Neural cell (in vitro differentiated cells): ENCODE measurements around the gene FAM151B. TPM values are rescaled to one million over a fixed set of nuclear protein-coding genes. Genes with fewer than 3 reads are reported as not detected.

ENCODE experiments used
- H2AFZ ChIP-seq: fragments of 200-600, 300-800 bp; sonication (generic), shearing (Covaris generic); 2 replicates; pipeline ENCODE4 v1.6.0; 2014; ENCODE audit warnings: low read depth, mild to moderate bottlenecking, antibody characterized with exemption, low read length, moderate library complexity
- H3F3A ChIP-seq: fragments of 200-600 bp; shearing (Covaris generic); 2 replicates; pipeline ENCODE4 v1.6.1; 2016; ENCODE audit warnings: mild to moderate bottlenecking, moderate library complexity, mixed read lengths, antibody characterized with exemption, low read length; ENCODE audit not compliant: insufficient read depth, poor library complexity, severe bottlenecking
- H3K27ac ChIP-seq: fragments of 200-600, 300-800 bp; sonication (generic), shearing (Covaris generic); 2 replicates; pipeline ENCODE4 v1.5.1; 2014; ENCODE audit warnings: mild to moderate bottlenecking, low read length, moderate library complexity
- H3K27me3 ChIP-seq: fragments of 300-800, 200-600 bp; sonication (generic), shearing (Covaris generic); 2 replicates; pipeline ENCODE4 v1.6.0; 2014; ENCODE audit warnings: mild to moderate bottlenecking, low read depth, low read length, moderate library complexity; ENCODE audit not compliant: insufficient read depth
- H3K36me3 ChIP-seq: fragments of 300-800, 200-600 bp; sonication (generic), shearing (Covaris generic); 2 replicates; pipeline ENCODE4 v1.5.1; 2014; ENCODE audit warnings: mild to moderate bottlenecking, antibody characterized with exemption, low read length, moderate library complexity; ENCODE audit not compliant: insufficient read depth
- H3K4me2 ChIP-seq: fragments of 300-800, 200-600 bp; sonication (generic), shearing (Covaris generic); 2 replicates; pipeline ENCODE4 v1.6.0; 2014; ENCODE audit warnings: mild to moderate bottlenecking, low read length
- H3K4me3 ChIP-seq: fragments of 300-800, 200-600 bp; sonication (generic), shearing (Covaris generic); 2 replicates; pipeline ENCODE4 v1.5.1; 2014; ENCODE audit warnings: mild to moderate bottlenecking, low read length, moderate library complexity
- H3K79me2 ChIP-seq: fragments of 200-600 bp; shearing (Covaris generic); replicated peaks from 2 replicates; pipeline ENCODE4 v1.6.0; 2014; ENCODE audit warnings: mild to moderate bottlenecking, low read length, moderate library complexity; ENCODE audit not compliant: insufficient read depth
- H3K9ac ChIP-seq: fragments of 300-800, 200-600 bp; sonication (generic), shearing (Covaris generic); 2 replicates; pipeline ENCODE4 v1.6.1; 2016; ENCODE audit warnings: mild to moderate bottlenecking, low read length, mixed read lengths
- H3K9me2 ChIP-seq: fragments of 200-600 bp; shearing (Covaris generic); 2 replicates; pipeline ENCODE4 v1.6.1; 2016; ENCODE audit warnings: mild to moderate bottlenecking, low read length, mixed read lengths; ENCODE audit not compliant: insufficient read depth
- H3K9me3 ChIP-seq: fragments of 200-600, 300-800 bp; sonication (generic), shearing (Covaris generic); 2 replicates; pipeline ENCODE4 v1.6.1; 2016; ENCODE audit warnings: mild to moderate bottlenecking, mixed run types, low read length, moderate library complexity, mixed read lengths
- H4K20me1 ChIP-seq: fragments of 200-600 bp; shearing (Covaris generic); 2 replicates; pipeline ENCODE4 v1.6.1; 2016; ENCODE audit warnings: mild to moderate bottlenecking, mixed run types; ENCODE audit not compliant: insufficient read depth
- EP300 ChIP-seq: fragments of 450-650 bp; conservative IDR thresholded peaks from 2 replicates; pipeline ENCODE4 v1.6.1; 2014; ENCODE audit warnings: antibody characterized with exemption, mild to moderate bottlenecking, moderate library complexity; ENCODE audit not compliant: poor library complexity, severe bottlenecking
- EZH2 ChIP-seq: fragments of 200-600, 300-800 bp; shearing (Covaris generic), sonication (generic); IDR thresholded peaks from 2 replicates; pipeline ENCODE4 v1.6.1; 2014; ENCODE audit warnings: antibody characterized with exemption, low read length, borderline replicate concordance, mild to moderate bottlenecking; ENCODE audit not compliant: insufficient read depth, poor library complexity, severe bottlenecking
- MXI1 ChIP-seq: fragments of 450-650 bp; conservative IDR thresholded peaks from 2 replicates; pipeline ENCODE4 v1.6.1; 2014; ENCODE audit warnings: antibody characterized with exemption, mild to moderate bottlenecking; ENCODE audit not compliant: poor library complexity, severe bottlenecking
- POLR2AphosphoS5 ChIP-seq: IDR thresholded peaks from 2 replicates; pipeline ENCODE4 v1.6.1; 2012
- RAD21 ChIP-seq: fragments of 450-650 bp; conservative IDR thresholded peaks from 2 replicates; pipeline ENCODE4 v1.6.1; 2014; ENCODE audit warnings: antibody characterized with exemption, mild to moderate bottlenecking, moderate library complexity
- SMC3 ChIP-seq: fragments of 450-650 bp; conservative IDR thresholded peaks from 2 replicates; pipeline ENCODE4 v1.6.1; 2014; ENCODE audit warnings: antibody characterized with exemption, mild to moderate bottlenecking, moderate library complexity; ENCODE audit not compliant: poor library complexity
- TAF1 ChIP-seq: IDR thresholded peaks from 2 replicates; pipeline ENCODE4 v1.6.1; 2012; ENCODE audit warnings: low read depth
- polyA plus RNA-seq: library from polyadenylated mRNA; depleted of rRNA; stranded (reverse); fragments of >200 nt; gene quantifications from 2 replicates; pipeline ENCODE4 v1.2.3, GENCODE V29; 2014
- TF ChIP-seq, protein P1 (sequence below): fragments of 450-650 bp; IDR thresholded peaks from 2 replicates; pipeline ENCODE4 v1.5.1; 2014; ENCODE audit warnings: antibody characterized with exemption, mild to moderate bottlenecking, moderate library complexity; ENCODE audit not compliant: poor library complexity, severe bottlenecking
- TF ChIP-seq, protein P2 (sequence below): IDR thresholded peaks from 2 replicates; pipeline ENCODE4 v1.6.1; 2012; ENCODE audit warnings: borderline replicate concordance

Gene FAM151B
- polyA plus RNA-seq, 1 donor from 2014 or later: 3.3 TPM

DNA sequence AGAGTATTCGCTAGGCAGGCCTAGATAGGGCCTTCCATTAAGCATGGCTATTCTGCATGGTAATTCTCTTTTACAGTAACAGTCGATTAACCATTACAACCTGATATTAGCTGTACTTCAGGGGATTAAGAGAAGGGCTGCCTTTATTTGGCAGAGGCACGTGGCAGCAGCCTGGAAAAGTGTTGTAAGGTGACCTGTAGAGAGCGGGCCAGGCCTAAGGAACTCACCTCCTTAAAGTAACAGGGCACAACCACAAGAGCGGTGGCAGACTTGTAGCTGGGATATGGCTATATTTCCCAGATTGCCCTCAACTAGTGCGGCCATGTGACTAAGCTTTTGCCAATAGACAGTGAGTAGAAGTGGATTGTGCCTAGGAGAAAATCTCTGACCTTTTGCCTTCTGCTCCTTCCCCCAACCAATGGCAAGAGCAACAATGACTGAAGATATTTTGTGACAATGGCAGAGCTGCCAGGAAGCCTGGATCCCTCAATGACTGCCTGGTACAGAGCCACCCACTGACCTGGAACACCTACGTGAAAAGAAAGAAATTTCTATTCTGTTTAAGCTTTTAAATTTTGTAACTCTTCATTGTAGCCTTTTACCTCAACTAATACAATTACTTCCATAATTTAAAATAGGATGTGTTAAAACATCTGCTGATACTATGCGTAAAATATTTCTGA lies 101.1 kb downstream of the FAM151B start:
- Histone ChIP-seq H3F3A (no peaks in the 10 kb centered on the region), H2AFZ (no peak overlapping the region)

DNA sequence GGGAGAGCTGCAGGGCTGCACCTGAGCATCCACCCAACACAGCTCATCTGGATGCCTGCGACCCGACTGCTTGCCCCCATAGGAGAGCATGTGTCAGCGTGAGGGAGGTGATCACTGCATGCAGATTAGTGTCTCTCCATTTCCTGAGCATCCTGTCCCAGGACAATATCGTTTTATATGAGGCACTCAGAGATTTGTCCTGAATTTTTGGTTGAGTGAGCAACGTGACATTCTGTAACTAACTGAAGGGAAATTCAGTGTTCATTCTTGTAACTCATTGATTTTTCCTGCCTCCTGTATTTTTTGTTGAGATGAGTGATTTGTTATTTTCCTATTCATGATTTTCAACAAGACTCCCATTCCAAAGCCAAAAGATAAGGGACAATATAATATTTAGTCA lies 102.9 kb downstream of the FAM151B start:
- Histone ChIP-seq H3K4me2 (no peak overlapping the region), H3K9me3 (no peaks in the 10 kb centered on the region), H3K27me3 (no peaks in the 10 kb centered on the region), H3K36me3 (no peaks in the 10 kb centered on the region), H3K4me3 (no peak overlapping the region), H3K9me2 (no peaks in the 10 kb centered on the region), H2AFZ (no peak overlapping the region), H3K9ac (no peak overlapping the region), H3F3A (no peaks in the 10 kb centered on the region), H3K79me2 (no peaks in the 10 kb centered on the region), H4K20me1 (no peaks in the 10 kb centered on the region), H3K27ac (no peak overlapping the region)
- no peak for TF ChIP-seq EZH2
- no peak for TF ChIP-seq SMC3
- TF ChIP-seq MXI1: no peak
- no peak for TF ChIP-seq RAD21
- TF ChIP-seq TAF1: no peak
- TF ChIP-seq, protein P1, sequence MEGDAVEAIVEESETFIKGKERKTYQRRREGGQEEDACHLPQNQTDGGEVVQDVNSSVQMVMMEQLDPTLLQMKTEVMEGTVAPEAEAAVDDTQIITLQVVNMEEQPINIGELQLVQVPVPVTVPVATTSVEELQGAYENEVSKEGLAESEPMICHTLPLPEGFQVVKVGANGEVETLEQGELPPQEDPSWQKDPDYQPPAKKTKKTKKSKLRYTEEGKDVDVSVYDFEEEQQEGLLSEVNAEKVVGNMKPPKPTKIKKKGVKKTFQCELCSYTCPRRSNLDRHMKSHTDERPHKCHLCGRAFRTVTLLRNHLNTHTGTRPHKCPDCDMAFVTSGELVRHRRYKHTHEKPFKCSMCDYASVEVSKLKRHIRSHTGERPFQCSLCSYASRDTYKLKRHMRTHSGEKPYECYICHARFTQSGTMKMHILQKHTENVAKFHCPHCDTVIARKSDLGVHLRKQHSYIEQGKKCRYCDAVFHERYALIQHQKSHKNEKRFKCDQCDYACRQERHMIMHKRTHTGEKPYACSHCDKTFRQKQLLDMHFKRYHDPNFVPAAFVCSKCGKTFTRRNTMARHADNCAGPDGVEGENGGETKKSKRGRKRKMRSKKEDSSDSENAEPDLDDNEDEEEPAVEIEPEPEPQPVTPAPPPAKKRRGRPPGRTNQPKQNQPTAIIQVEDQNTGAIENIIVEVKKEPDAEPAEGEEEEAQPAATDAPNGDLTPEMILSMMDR: no peak
- TF ChIP-seq EP300: no peak
- no peak for TF ChIP-seq POLR2AphosphoS5
- TF ChIP-seq, protein P2, sequence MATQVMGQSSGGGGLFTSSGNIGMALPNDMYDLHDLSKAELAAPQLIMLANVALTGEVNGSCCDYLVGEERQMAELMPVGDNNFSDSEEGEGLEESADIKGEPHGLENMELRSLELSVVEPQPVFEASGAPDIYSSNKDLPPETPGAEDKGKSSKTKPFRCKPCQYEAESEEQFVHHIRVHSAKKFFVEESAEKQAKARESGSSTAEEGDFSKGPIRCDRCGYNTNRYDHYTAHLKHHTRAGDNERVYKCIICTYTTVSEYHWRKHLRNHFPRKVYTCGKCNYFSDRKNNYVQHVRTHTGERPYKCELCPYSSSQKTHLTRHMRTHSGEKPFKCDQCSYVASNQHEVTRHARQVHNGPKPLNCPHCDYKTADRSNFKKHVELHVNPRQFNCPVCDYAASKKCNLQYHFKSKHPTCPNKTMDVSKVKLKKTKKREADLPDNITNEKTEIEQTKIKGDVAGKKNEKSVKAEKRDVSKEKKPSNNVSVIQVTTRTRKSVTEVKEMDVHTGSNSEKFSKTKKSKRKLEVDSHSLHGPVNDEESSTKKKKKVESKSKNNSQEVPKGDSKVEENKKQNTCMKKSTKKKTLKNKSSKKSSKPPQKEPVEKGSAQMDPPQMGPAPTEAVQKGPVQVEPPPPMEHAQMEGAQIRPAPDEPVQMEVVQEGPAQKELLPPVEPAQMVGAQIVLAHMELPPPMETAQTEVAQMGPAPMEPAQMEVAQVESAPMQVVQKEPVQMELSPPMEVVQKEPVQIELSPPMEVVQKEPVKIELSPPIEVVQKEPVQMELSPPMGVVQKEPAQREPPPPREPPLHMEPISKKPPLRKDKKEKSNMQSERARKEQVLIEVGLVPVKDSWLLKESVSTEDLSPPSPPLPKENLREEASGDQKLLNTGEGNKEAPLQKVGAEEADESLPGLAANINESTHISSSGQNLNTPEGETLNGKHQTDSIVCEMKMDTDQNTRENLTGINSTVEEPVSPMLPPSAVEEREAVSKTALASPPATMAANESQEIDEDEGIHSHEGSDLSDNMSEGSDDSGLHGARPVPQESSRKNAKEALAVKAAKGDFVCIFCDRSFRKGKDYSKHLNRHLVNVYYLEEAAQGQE: no peak

More for the DNA sequence above, 101.1 kb downstream of the FAM151B start:
- H3K79me2 ChIP-seq: no peaks in the 10 kb centered on the region
- no peaks in the 10 kb centered on the region for H3K36me3 ChIP-seq
- no peak overlapping the region for H3K9ac ChIP-seq
- H3K9me2 ChIP-seq: no peaks in the 10 kb centered on the region
- H4K20me1 ChIP-seq: no peaks in the 10 kb centered on the region
- H3K4me3 ChIP-seq: no peak overlapping the region
- H3K27ac ChIP-seq: no peak overlapping the region
- no peak for TF ChIP-seq EP300
- no peak for TF ChIP-seq RAD21
- no peak for TF ChIP-seq POLR2AphosphoS5
- no peak for TF ChIP-seq SMC3
- TF ChIP-seq, protein P1: no peak
- no peak for TF ChIP-seq EZH2
- TF ChIP-seq MXI1: no peak
- no peak for TF ChIP-seq TAF1
- TF ChIP-seq, protein P2: no peak
- no peak overlapping the region for H3K4me2 ChIP-seq
- H3K9me3 ChIP-seq: no peaks in the 10 kb centered on the region
- no peaks in the 10 kb centered on the region for H3K27me3 ChIP-seq
